Fibroblast of gingiva (primary cell): ENCODE data around the gene CLASP1.
"Not testable (repeated sequence)": the region's sequence is repeated elsewhere in the genome, so short reads cannot be mapped to it uniquely, and the experiment has no call there.

Experiments
- DNase-seq: peaks from one replicate; pipeline ENCODE4 v3.0.0-alpha.2; 2011; ENCODE audit warnings: low read depth

Gene CLASP1

GRCh38 chr2:121662656-121663055 is 13.4 kb upstream of the CLASP1 start:
- no peak for DNase-seq

- no peak for DNase-seq
These were observed 10.7 kb upstream of the CLASP1 start for GRCh38 chr2:121659933-121660332.

DNA sequence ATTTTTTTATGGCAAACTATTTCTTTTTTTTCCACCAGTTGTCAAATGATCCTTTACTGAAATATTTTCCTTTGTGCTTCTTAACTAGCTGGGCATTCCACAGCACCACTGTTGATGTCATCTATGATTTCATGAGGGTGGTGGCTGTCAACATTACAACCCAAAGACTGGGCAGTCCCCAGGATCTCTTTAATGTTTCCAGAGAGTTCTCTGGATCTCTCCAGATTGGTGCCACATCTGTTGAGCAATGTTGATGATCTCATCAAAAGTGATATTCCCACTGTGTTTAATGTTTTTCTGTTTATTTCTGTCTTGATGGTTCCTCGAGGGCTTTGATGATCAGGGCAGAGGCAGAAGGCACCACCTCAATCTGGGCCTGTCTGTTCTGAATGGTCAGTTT is 9.1 kb upstream of the CLASP1 start:
- peak; percentile 56 for DNase-seq

DNA sequence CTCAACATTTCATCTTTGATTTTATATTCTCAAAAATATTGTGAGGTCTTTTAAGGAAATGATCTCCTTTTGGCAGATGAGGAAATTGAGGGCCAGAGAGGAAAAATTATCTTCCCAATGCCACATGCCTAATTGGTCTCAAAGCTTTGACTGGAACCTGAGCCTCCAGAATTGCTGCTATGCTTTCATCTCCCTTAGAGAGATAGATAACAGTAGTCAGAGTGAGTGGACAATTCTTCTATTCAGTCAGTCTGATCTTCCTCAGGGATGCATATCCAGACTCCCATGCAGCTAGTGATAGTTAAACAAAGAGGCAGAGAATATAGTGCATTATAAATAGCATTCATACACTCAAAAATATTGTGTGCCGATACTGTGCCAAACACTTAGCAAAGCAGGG is 3.8 kb upstream of the CLASP1 start:
- no peak for DNase-seq

DNA sequence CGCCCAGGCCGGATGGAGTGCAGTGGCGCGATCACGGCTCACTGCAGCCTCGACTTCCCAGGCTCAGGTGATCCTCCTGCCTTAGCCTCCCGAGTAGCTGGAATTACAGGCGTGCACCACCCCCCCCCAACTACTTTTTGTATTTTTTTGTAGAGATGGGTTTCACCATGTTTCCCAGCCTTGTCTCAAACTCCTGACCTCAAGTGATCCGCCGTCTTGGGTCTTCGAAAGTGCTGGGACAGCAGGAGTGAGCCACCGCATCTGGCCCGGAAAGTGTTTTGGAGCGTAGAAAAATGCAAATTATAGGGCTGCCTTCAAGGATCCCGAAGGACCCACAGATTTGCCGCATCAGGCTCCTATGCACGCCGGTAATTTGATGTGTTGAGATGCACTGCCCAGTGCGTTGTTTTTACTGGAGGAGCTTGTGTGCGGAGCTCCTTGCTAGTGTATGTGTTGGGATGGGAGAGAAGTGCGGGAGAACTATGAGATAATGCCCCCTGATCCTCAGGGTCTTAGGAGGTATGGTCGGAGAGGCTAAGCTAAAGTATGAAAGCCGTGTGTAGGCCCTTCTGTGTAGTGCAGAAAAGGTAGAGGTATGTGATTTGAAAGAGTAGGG is 1.2 kb upstream of the CLASP1 start:
- DNase-seq, result no peak

- DNase-seq, result peak; percentile 99
These were observed 493 bp upstream of the CLASP1 start for GRCh38 chr2:121649596-121650314.

GRCh38 chr2:121648206-121649148 is 785 bp downstream of the CLASP1 start:
- DNase-seq, result peak; percentile 49

GRCh38 chr2:121647396-121647795 is 1.9 kb downstream of the CLASP1 start:
- no peak for DNase-seq

GRCh38 chr2:121644715-121645114 is 4.5 kb downstream of the CLASP1 start:
- no peak for DNase-seq

GRCh38 chr2:121643877-121644276 is 5.4 kb downstream of the CLASP1 start:
- DNase-seq, result no peak

DNA sequence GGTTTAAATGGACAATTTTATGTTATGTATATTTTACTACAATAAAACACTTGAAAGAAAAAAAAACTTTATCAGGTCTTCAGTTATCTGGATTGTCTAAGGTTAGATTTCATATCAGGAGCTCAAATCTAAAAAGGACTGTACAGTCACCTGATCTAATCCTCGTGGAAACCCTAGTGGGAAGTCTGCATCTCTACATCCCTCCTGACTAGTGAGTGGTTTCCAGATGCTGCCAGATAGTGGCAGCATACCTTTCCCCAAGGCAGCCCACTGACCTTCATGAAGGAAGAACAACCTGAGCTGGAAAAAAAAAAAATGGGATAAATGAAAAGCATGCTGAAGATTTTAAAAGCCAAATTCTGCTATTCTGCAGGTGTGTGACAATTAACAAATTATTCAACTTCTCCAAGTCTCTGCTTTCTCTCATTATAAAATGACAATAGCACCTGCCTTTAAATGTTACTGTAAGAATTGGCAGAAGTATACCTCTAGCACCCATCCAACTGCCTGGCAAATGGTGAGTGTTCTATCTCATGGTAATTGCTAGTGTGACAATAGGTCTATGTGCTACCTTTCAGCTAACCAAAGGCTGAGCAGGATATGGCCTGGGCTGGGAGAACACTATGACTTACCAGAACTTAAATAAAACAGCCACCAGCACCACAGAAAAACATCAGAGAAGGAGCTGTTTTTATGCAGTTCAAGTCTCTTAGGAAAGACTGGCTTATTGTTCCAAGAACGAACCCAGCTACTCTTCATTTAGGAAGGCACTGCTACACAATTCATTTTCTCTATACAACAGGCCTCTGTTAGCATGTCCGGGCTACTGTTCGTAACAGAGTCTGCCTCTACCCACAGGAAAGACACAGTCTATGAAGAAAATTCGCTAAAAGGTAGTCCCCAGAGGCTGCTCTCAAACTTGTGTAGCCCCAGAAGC is 8.6 kb downstream of the CLASP1 start:
- DNase-seq, result no peak

- DNase-seq, result not testable (repeated sequence)
These were observed 9.4 kb downstream of the CLASP1 start for GRCh38 chr2:121639846-121640245.

DNA sequence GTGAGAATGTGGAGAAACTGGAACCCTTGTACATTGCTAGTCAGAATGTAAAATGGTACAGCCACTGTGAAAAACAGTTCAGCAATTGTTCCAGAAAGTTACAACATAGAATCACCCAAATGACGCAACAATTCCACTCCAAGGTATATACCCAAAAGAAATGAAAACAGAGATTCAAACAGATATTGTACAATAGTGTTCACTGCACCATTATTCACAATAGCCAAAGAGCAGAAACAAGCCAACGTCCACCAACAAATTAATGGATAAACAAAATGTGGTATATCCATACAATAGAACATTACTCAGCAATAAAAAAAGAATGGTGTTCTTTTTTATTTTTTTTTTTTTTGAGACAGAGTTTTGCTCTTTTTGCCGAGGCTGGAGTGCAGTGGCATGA is 10.9 kb downstream of the CLASP1 start:
- DNase-seq, result peak; percentile 57

- peak; percentile 57 for DNase-seq
These were observed 13.9 kb downstream of the CLASP1 start for GRCh38 chr2:121635371-121635770.

DNA sequence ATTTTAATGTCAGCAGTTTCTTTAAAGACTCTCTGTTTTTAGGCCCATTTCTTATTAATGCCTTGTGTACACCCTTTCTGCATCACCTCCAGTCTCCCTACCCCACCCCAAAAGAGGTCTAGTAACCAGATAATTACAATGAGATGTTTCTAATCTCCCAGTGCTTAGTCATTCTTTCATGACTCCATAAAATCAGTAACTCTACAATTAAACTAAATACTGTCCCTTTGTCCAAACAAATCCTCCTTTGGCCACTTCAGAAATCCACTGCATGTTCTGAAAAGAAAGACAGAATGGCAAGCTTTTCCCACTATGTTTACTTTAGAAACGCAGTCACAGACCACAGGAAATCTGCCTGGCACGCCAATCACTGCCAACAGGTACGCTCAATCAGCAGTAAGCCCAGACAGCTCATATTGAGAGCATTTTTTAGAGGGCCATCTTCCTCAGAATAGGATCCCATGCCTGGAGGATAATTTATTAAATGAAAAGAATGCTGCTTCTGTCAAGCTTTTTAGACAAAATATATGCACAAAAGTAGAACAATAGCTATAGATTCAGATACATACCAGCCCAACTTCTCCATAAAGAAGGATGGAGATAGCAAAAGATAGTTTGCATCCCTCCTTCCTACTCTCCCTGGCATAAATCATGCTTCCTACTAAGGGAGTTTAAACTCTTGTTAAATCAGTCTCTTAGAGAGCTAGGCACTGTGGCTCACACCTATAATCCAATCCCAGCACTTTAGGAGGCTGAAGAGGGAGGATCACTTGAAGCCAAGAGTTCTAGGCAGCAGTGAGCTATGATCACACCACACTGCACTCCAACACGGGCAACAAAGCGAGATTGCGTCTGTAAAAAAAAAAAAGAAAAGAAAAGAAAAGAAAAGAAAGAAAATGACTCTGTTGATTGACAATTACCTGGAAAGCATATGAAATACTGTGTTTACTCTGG is 14.6 kb downstream of the CLASP1 start:
- DNase-seq, result peak; percentile 28

GRCh38 chr2:121633463-121633862 is 15.8 kb downstream of the CLASP1 start:
- no peak for DNase-seq

GRCh38 chr2:121627525-121628050 is 21.7 kb downstream of the CLASP1 start:
- DNase-seq, result no peak

DNA sequence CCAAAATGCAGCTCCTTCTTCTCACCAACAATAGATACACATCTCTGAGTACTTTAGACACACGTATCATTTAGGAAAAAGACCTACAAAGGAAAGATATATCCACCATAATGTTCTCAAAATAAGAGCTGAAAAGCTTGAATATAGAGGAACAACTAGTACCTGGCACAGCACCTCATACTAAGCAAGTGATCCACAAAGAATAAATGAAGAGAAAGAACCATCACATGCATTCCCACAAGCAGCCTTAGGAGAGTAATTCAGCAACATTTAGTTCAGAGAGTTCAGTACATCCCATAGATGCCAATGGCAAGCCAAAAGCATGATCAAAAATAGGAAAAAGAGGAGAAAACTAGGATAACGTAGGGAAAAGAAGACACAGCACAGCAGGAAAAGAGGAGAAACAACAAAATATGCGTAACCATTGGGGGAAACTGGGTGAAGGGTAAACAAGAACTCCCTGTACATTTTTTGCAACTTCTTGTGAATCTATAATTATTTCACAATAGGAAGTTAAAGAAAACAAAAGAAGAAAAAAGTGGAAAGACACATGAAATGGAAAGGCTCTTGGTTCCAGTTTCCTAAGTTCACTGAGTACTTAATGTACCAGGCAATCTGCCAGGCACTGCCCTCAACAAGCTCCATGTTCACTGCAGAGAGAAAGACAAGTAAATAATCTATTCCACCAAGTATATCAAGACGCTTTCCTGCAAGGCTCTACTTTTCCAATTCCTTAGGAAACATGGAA is 22.3 kb downstream of the CLASP1 start:
- DNase-seq, result peak; percentile 97

- no peak for DNase-seq
These were observed 23.3 kb downstream of the CLASP1 start for GRCh38 chr2:121625953-121626352.
